SH-SY5Y (cell line): ENCODE data around the gene SNED1.

Source experiments
- GATA2 ChIP-seq: IDR thresholded peaks from 2 replicates; pipeline ENCODE4 v1.6.1; 2011; ENCODE audit warnings: mild to moderate bottlenecking, low read depth, low read length
- GATA3 ChIP-seq: IDR thresholded peaks from 2 replicates; pipeline ENCODE4 v1.6.1; 2011; ENCODE audit warnings: low read depth, mild to moderate bottlenecking, low read length, moderate library complexity

Gene SNED1

GRCh38 chr2:240956935-240957655 is 41.3 kb upstream of the SNED1 start:
- no peak for TF ChIP-seq GATA2
- no peak for TF ChIP-seq GATA3

- TF ChIP-seq GATA3 = no peak
- no peak for TF ChIP-seq GATA2
These were observed 40.6 kb upstream of the SNED1 start for GRCh38 chr2:240957656-240958365.

GRCh38 chr2:240958366-240959213 is 39.8 kb upstream of the SNED1 start:
- no peak for TF ChIP-seq GATA3
- TF ChIP-seq GATA2 = no peak

GRCh38 chr2:240959214-240959940 is 39.0 kb upstream of the SNED1 start:
- TF ChIP-seq GATA2 (no peak), GATA3 (no peak)

GRCh38 chr2:240959941-240960308 is 38.5 kb upstream of the SNED1 start:
- no peak for TF ChIP-seq GATA3
- no peak for TF ChIP-seq GATA2

- TF ChIP-seq GATA2 (no peak), GATA3 (no peak)
These were observed 38.0 kb upstream of the SNED1 start for GRCh38 chr2:240960309-240960970.

- TF ChIP-seq GATA3 (no peak), GATA2 (no peak)
These were observed 37.2 kb upstream of the SNED1 start for GRCh38 chr2:240960971-240961876.

GRCh38 chr2:240961910-240962299 is 36.5 kb upstream of the SNED1 start:
- TF ChIP-seq GATA3 (no peak), GATA2 (no peak)

GRCh38 chr2:240962300-240963064 is 35.9 kb upstream of the SNED1 start:
- TF ChIP-seq GATA3 (no peak), GATA2 (no peak)

- TF ChIP-seq GATA2 (no peak), GATA3 (no peak)
These were observed 35.2 kb upstream of the SNED1 start for GRCh38 chr2:240963065-240963867.
